Measurements from ENCODE around the gene APOA1.
"Not testable (repeated sequence)": the region's sequence is repeated elsewhere in the genome, so short reads cannot be mapped to it uniquely, and the experiment has no call there.

The APOA1 gene

GRCh38 chr11:116821050-116821918 is 16.1 kb downstream of the APOA1 start:
- in situ Hi-C loops (cut with MboI; ENCODE audit: low sequenced_read_pairs): no loop called here

DNA sequence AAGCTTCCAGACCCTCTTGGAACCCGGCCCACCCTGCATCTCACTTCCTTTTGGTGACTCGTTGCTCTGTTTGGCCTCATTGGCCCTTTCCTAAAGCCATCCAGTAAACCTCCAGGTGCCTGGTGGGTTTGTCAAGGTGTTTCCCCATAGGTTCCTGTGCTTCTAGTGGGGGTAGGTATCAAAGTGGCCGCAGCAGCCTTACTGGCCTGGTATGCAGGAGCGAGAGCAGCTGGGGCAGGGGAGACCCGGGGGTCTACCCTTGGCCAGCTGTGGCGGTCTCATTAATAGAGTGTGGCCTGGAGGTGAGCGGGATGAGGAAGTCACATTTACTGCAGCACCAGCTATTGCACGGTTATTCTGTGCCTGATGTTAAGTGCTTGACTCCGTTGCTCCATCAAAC is 18.4 kb downstream of the APOA1 start:
- in situ Hi-C loops (cut with MboI; ENCODE audit: low sequenced_read_pairs): no loop called here

GRCh38 chr11:116814502-116814901 is 22.9 kb downstream of the APOA1 start:
- in situ Hi-C loops (cut with MboI; ENCODE audit: low sequenced_read_pairs): no loop called here

DNA sequence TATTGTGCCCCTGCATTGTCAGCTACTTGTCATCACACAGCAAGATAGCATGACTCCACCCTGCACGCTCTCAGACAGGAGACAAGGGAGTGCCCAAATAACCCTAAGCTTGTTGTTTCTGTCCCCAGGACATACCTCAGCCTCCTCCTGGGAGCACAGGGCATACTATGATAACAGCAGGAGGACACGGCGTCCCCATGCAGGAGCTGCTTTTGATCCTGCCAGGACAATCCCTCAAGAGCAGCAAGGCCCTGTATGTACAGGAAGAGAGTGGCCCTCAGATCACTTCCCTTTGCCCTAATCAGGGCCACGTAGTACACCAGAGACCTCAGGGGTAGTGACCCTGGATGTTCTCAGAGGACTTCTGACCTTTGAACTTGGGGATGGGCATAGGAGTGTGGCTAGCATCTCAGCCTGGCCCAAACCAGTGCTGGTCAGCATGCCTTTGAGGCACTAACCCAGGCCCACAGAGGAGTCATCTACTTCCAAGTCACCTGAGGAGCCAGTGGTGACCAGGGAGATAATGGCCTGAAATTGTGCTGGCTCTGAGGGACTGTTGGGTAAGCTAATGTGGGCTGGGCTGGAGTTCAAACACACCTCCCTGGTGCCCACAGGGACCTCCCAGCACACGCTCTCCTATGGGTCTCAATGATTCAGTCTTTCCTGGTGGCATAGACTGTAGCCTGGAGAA is 23.5 kb downstream of the APOA1 start:
- in situ Hi-C loops (cut with MboI; ENCODE audit: low sequenced_read_pairs): no loop called here

GRCh38 chr11:116813170-116813569 is 24.3 kb downstream of the APOA1 start:
- in situ Hi-C loops (cut with MboI; ENCODE audit: low sequenced_read_pairs): no loop called here

- in situ Hi-C loops (cut with MboI; ENCODE audit: low sequenced_read_pairs): no loop called here
Measured at GRCh38 chr11:116812109-116812508, 25.3 kb downstream of the APOA1 start.

GRCh38 chr11:116811194-116811593 is 26.2 kb downstream of the APOA1 start:
- in situ Hi-C loops (cut with MboI; ENCODE audit: low sequenced_read_pairs): no loop called here

- in situ Hi-C loops (cut with MboI; ENCODE audit: low sequenced_read_pairs): no loop called here
Measured at GRCh38 chr11:116808262-116809175, 28.9 kb downstream of the APOA1 start.

DNA sequence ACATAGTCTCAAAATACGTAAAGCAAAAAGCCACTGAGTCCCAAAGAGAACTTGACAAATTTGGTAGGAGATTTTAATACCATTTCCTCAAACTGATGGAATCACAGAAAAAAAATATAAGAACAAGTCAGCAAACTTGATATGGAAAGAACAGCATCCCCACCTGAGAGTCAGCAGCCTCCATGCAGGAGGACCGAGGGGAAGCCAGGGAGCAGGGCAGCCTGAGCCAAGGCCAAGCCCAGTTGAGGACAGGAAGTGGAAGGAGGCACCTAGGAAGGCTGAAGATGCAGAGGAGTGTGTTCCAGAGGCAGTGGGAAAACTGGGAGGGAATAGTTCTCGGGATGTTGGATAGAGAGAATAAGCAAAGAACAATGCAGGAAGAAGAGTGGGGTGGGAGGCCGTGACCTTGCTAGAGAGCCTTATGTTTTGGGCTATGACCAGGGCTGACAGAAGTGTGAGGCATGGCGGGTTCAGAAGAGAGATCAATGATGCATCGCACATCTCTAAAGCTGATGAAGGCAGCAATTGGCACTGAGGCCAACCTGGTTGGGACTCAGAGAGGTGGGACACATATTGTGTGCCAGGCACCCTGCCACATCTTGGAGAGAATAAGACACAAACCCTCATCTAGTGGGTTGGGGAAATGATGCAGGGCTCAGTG is 29.7 kb downstream of the APOA1 start:
- in situ Hi-C loops (cut with MboI; ENCODE audit: low sequenced_read_pairs): no loop called here

DNA sequence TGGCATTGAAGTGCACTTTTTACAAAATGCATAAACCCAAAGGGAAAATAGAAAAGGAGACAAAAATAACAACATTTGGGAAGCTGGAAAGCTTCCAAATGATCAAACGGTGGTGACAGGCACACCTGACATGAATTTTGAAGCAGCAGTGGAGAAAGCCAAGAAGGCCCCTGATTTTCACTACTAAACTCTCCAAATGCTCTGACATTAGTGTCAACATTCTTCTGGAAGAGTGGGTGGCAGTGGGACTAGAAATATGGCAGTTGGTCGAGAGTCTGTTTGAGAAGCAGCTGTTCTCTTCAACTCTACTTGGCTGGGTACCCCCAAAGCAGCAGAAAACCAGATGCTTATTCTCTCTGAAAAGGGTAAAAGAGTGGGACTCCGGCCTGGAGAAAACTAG is 33.4 kb downstream of the APOA1 start:
- in situ Hi-C loops (cut with MboI; ENCODE audit: low sequenced_read_pairs): no loop called here

- in situ Hi-C loops (cut with MboI; ENCODE audit: low sequenced_read_pairs): not testable (repeated sequence)
Measured at GRCh38 chr11:116801662-116802061, 35.8 kb downstream of the APOA1 start.

DNA sequence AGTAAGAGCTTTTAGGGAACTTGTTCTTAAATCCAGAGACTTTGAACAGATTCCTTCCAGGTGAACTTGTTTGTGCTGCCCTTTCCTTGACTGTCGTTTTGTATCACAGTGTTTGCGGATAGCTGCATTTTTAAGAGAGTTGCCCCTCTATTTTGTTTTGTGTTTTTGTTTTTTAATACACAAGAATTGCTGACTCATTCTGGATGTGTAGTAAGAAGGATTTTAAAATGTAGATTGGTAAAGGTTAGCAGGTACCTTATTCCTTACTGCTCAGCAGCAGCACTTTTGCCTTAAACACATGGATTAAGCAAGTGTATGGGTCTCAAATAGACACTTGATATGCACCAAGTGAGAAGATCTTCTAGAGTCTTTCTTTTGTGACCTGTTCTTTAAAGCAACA is 36.8 kb downstream of the APOA1 start:
- in situ Hi-C loops (cut with MboI; ENCODE audit: low sequenced_read_pairs): no loop called here

- in situ Hi-C loops (cut with MboI; ENCODE audit: low sequenced_read_pairs): no loop called here
Measured at GRCh38 chr11:116798368-116798767, 39.1 kb downstream of the APOA1 start.

DNA sequence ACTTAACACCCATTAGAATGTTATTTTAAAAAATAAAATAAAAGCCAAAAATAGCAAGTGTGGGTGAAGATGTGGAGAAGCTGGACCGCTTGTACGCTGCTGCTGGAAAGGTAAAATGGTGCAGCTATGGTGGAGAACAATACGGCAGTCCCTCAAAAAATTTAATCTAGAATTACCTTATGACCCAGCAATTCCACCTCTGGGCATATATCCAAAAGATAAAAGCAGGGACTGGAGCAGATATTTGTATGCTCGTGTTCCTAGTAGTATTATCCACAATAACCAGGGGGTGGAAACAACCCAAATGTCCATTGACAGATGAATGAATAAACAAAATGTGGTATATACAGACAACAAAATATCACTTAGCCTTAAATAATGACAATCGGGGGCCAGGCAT is 39.6 kb downstream of the APOA1 start:
- in situ Hi-C loops (cut with MboI; ENCODE audit: low sequenced_read_pairs): no loop called here

DNA sequence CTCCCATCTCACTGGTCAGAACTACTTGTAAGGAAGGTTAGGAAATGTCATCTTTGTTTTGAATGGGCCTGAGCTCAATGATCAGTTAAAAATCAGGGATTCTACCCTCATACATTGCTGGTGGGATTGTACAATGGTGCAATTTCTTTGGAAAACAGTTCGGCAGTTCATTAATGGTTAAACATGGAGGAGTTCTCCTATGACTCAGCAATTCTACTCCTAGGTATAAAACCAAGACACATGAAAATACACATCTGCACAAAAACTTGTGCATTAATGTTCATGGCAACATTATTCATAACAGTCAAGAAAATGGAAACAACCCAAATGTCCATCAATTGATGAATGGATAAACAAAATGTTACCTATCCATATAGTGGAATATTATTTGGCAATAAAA is 40.9 kb downstream of the APOA1 start:
- in situ Hi-C loops (cut with MboI; ENCODE audit: low sequenced_read_pairs): no loop called here

DNA sequence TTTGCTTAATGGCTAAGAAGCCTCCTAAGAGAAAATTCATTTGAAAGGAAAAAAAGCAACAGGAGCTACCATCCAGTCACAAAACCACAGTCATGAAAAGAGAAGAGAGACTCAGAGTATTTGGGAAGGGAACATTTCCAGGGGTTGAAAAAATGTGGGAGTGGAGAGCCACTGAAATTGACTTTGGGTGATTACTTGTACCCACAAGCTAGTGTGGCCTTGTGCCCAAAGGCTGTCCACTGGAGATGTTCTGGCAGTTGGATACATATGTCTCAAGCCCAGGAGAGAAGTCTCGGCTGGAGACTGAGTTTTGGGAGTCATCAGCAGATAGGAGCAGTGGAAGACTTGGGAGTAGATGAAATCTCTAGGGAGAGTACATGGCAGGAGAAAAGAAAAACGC is 42.6 kb downstream of the APOA1 start:
- in situ Hi-C loops (cut with MboI; ENCODE audit: low sequenced_read_pairs): no loop called here

DNA sequence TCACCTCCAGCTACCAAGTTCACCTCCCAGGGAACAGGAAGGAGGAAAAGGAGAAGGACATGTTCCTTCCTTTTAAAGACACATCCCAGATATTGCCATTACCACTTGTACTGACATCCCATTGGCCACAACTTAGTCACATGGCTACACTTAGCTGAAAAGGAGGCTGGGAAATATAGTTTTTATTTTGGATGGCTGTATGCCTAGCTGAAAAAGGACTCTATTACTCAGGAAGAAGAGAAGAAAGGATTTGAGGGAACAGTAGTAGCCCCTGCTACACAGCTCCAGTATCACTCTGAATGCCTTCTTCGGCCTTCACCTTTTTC is 43.7 kb downstream of the APOA1 start:
- in situ Hi-C loops (cut with MboI; ENCODE audit: low sequenced_read_pairs): no loop called here

DNA sequence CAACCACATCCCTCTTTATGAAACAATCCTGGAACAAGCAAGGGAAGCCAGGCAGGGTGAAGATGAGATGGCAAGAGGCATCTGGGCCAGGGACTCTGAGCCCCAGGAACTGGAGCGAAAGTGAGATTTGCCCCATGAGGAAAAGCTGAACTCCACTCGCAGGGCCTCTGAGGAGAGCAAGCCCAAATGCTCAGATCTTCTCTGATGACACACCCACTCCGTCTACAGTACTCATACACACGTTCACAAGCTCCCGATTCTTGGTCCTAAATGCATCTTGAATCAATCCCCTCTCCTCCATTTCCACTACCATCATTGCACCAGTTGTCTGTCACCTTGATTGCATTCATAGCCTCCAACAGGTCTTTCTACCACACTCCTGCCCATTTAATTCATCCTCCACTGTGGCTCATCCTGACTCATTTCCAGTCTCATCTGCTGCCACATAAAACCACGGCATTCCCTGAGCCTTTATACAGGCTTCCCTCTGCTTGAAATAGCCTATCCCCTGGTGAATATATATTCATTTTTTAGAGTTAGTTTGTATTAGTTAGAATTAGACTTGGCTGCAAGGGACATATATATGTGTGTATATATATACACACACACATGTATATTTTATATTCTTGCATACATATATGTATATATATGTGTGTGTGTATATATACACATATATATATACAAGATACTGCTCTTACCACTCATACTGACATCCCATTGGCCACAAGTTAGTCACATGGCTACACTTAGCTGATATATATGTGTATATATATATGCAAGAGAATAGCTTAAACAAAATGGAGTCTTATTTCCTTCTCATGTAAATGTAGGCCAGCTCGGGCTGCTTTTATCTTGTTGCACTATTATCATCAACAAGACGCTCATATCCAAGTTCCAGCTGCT is 44.3 kb downstream of the APOA1 start:
- in situ Hi-C loops (cut with MboI; ENCODE audit: low sequenced_read_pairs): no loop called here

GRCh38 chr11:116792144-116792868 is 45.1 kb downstream of the APOA1 start:
- in situ Hi-C loops (cut with MboI; ENCODE audit: low sequenced_read_pairs): no loop called here

All from HL-60/S4 (cell line).